ENCODE results near the gene CYP4F8. TPM values are rescaled to one million over a fixed set of nuclear protein-coding genes. Genes with fewer than 3 reads are reported as not detected.

Gene CYP4F8
- total RNA-seq, 2 experiments from 2014 or later = not detected

DNA sequence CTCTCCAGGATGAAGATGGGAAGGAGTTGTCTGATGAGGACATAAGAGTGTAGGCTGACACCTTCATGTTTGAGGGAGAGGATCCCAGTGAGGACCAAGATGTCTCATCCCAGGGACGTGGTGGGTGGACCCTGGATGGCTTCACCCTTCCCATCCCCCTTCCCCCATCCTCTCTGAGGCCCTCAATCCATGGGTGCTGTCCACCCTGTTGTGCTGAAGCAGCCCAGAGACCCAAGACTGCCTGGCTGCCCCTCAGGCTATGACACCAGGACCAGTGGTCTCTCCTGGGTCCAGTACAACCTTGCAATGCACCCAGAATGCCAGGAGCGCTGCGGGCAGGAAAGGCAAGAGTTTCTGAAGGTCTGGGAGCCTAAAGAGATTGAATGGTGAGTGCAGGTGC is 54.4 kb downstream of the CYP4F8 start:
- no peaks in the 10 kb centered on the region for H3K9me2 ChIP-seq (ENCODE audit: insufficient read depth, low read length)
- H3K4me1 ChIP-seq (ENCODE audit: insufficient read depth, low read length, poor library complexity, severe bottlenecking) = no peaks in the 10 kb centered on the region
- no peaks in the 10 kb centered on the region for H3K36me3 ChIP-seq (ENCODE audit: insufficient read depth, low read length)
- no peaks in the 10 kb centered on the region for H4K20me1 ChIP-seq (ENCODE audit: insufficient read depth, low read length)
- no peak overlapping the region for H3K27ac ChIP-seq (ENCODE audit: low read depth, low read length, poor library complexity, severe bottlenecking)
- POLR2A ChIA-PET = no interaction called here
- H3K4me3 ChIP-seq (ENCODE audit: low read depth, low read length, poor library complexity, severe bottlenecking) = no peak overlapping the region
- DNase-seq (ENCODE audit: low spot score) = no peak
- intact Hi-C loops (cut with micrococcal nuclease; ENCODE audit: unreplicated experiment) = no loop called here
- no peak overlapping the region for H3K4me2 ChIP-seq (ENCODE audit: low read length)
- no peak for TF ChIP-seq EZH2phosphoT487 (IDR thresholded peaks at IDR 0.05; ENCODE audit: borderline replicate concordance, low read depth, low read length)
- TF ChIP-seq, protein P1, sequence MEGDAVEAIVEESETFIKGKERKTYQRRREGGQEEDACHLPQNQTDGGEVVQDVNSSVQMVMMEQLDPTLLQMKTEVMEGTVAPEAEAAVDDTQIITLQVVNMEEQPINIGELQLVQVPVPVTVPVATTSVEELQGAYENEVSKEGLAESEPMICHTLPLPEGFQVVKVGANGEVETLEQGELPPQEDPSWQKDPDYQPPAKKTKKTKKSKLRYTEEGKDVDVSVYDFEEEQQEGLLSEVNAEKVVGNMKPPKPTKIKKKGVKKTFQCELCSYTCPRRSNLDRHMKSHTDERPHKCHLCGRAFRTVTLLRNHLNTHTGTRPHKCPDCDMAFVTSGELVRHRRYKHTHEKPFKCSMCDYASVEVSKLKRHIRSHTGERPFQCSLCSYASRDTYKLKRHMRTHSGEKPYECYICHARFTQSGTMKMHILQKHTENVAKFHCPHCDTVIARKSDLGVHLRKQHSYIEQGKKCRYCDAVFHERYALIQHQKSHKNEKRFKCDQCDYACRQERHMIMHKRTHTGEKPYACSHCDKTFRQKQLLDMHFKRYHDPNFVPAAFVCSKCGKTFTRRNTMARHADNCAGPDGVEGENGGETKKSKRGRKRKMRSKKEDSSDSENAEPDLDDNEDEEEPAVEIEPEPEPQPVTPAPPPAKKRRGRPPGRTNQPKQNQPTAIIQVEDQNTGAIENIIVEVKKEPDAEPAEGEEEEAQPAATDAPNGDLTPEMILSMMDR (conservative IDR thresholded peaks at IDR 0.05; ENCODE audit: low read length) = no peak
- CTCF ChIA-PET (ENCODE audit: unreplicated experiment) = no interaction called here
- no peaks in the 10 kb centered on the region for H3K9me3 ChIP-seq (ENCODE audit: low read length)
- no TSS peak for BruUV-seq (replicated peaks)
- H2AFZ ChIP-seq (ENCODE audit: low read length) = no peak overlapping the region
- H3K79me2 ChIP-seq (ENCODE audit: insufficient read depth, low read depth, low read length) = no peaks in the 10 kb centered on the region

DNA sequence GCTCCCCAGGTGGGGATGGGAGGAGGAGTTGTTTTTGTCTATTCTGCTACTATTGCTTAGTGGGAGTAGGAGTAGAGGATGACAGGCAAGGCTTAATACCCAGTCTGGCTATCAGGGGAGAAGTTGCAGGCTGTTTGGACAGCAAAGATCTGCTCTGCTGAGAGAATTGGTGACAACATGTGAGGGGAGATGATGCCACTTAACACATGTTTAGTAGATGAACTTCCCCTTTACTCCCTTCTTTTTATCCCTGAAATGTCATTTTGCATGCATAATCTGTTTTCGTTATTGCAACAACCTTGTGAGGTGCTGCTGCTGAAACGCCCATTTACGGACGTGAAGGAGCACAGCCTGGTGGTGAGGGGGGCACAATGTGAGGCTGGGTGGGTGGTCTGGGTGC is 54.9 kb downstream of the CYP4F8 start:
- Histone ChIP-seq H3K36me3 (ENCODE audit: insufficient read depth, low read length) (no peaks in the 10 kb centered on the region), H3K27ac (ENCODE audit: low read depth, low read length, poor library complexity, severe bottlenecking) (no peak overlapping the region), H3K9me2 (ENCODE audit: insufficient read depth, low read length) (no peaks in the 10 kb centered on the region), H3K4me1 (ENCODE audit: insufficient read depth, low read length, poor library complexity, severe bottlenecking) (no peaks in the 10 kb centered on the region), H3K4me2 (ENCODE audit: low read length) (no peak overlapping the region), H3K79me2 (ENCODE audit: insufficient read depth, low read depth, low read length) (no peaks in the 10 kb centered on the region), H4K20me1 (ENCODE audit: insufficient read depth, low read length) (no peaks in the 10 kb centered on the region), H3K9me3 (ENCODE audit: low read length) (no peaks in the 10 kb centered on the region), H3K4me3 (ENCODE audit: low read depth, low read length, poor library complexity, severe bottlenecking) (no peak overlapping the region), H2AFZ (ENCODE audit: low read length) (no peak overlapping the region)
- BruUV-seq (replicated peaks) = no TSS peak
- CTCF ChIA-PET (ENCODE audit: unreplicated experiment) = no interaction called here
- TF ChIP-seq EZH2phosphoT487 (IDR thresholded peaks at IDR 0.05; ENCODE audit: borderline replicate concordance, low read depth, low read length) = no peak
- TF ChIP-seq, protein P1 (conservative IDR thresholded peaks at IDR 0.05; ENCODE audit: low read length) = no peak
- POLR2A ChIA-PET = no interaction called here
- intact Hi-C loops (cut with micrococcal nuclease; ENCODE audit: unreplicated experiment) = no loop called here
- DNase-seq (ENCODE audit: low spot score) = no peak

DNA sequence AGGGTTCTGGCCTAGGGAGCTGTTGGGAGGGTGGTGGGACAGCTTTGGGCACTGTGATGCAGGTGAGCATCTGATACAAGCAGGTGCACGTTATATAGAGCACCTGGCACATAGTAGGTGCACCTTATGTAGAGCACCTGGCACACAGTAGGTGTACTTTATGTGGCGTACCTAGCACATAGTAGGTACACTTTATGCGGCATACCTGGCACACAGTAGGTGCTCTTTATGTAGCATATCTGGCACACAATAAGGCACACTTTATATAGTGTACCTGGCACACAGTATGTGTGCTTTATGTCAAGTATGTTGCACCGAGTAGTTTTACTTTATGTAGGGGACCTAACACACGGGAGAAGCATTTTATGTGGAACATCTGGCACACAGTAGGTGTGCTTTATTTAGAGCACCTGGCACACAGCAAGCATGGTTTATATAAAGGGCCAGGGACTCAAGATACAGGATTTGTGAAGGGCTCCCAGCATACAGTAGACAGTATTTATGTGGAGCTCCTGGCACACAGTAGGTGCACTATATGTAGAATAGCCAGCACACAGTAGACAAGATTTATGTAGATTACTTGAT is 56.3 kb downstream of the CYP4F8 start:
- H3K4me1 ChIP-seq (ENCODE audit: insufficient read depth, low read length, poor library complexity, severe bottlenecking) = no peaks in the 10 kb centered on the region
- CTCF ChIA-PET (ENCODE audit: unreplicated experiment) = no interaction called here

More for the DNA sequence above, 56.3 kb downstream of the CYP4F8 start:
- no peak for TF ChIP-seq EZH2phosphoT487 (IDR thresholded peaks at IDR 0.05; ENCODE audit: borderline replicate concordance, low read depth, low read length)
- TF ChIP-seq, protein P1 (conservative IDR thresholded peaks at IDR 0.05; ENCODE audit: low read length) = no peak
- Histone ChIP-seq H3K36me3 (ENCODE audit: insufficient read depth, low read length) (no peaks in the 10 kb centered on the region), H3K4me2 (ENCODE audit: low read length) (no peak overlapping the region), H4K20me1 (ENCODE audit: insufficient read depth, low read length) (no peaks in the 10 kb centered on the region), H3K79me2 (ENCODE audit: insufficient read depth, low read depth, low read length) (no peaks in the 10 kb centered on the region), H2AFZ (ENCODE audit: low read length) (no peak overlapping the region), H3K4me3 (ENCODE audit: low read depth, low read length, poor library complexity, severe bottlenecking) (no peak overlapping the region), H3K9me3 (ENCODE audit: low read length) (no peaks in the 10 kb centered on the region), H3K9me2 (ENCODE audit: insufficient read depth, low read length) (no peaks in the 10 kb centered on the region), H3K27ac (ENCODE audit: low read depth, low read length, poor library complexity, severe bottlenecking) (no peak overlapping the region)
- POLR2A ChIA-PET = no interaction called here
- DNase-seq (ENCODE audit: low spot score) = no peak
- intact Hi-C loops (cut with micrococcal nuclease; ENCODE audit: unreplicated experiment) = no loop called here
- no TSS peak for BruUV-seq (replicated peaks)
